Activated T-cell treated with anti-CD3 and anti-CD28 coated beads for 1 hour (primary cell): ENCODE measurements around the gene NDE1.

Experiments used
- DNase-seq: peaks from one replicate; pipeline ENCODE4 v3.0.0-alpha.2; 2020; ENCODE audit warnings: low read depth

The NDE1 gene

DNA sequence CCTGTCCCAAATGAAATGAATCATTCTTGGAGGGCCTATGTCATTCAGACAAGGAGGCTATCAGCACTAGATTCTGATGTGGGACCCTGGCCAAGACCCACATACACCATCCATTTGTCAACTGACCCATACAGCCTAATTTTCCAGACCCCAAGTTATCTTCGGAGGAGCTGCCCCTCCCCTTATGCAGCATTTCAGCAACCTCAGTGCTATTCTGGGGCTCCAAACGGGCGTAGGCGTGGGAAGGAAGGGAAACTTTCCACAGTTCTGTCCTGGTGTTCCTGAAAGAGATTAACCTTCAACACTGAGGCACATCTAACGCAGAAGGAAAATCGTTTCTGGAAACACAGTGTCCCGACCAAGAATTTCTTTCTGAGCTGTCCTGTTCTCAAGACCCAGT is 120.1 kb downstream of the NDE1 start:
- DNase-seq, result no peak

DNA sequence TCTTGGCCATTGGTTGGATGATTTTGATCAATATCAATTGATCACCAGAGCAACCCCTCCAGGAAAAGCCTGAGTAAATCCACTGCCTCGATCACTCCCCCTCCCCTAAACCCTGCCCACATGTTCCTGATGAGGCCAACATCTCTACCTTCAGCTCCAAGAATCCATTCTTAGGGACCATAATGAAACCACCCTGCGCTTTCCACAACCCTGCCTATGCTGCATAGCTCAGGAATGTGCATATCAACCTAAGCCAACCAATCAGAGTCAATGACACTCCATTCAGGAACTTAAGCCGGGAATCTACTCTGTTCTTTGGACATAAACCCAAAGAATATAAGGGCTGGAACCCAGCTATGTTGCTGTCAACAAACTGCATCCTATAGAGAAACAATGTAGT is 120.5 kb downstream of the NDE1 start:
- DNase-seq, result no peak

DNA sequence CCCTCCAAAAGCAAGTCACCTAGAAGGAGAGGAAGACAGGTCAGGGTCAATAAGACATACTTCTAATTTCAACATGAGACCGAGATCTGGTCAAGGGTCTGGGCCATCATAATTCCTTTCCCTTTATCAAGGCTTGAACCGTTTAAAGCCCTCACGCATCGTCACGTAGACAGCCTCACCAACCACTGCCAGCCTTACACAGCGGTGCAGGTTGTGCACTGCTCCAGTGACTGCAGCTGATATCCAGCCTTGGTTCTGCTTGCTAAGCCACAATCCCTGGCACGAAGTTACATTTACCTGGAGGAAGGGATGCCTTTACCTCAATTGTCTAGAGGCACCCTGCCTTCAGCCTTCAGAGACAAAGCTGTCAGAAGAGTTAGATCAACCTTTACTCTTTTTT is 121.6 kb downstream of the NDE1 start:
- DNase-seq, result no peak

DNA sequence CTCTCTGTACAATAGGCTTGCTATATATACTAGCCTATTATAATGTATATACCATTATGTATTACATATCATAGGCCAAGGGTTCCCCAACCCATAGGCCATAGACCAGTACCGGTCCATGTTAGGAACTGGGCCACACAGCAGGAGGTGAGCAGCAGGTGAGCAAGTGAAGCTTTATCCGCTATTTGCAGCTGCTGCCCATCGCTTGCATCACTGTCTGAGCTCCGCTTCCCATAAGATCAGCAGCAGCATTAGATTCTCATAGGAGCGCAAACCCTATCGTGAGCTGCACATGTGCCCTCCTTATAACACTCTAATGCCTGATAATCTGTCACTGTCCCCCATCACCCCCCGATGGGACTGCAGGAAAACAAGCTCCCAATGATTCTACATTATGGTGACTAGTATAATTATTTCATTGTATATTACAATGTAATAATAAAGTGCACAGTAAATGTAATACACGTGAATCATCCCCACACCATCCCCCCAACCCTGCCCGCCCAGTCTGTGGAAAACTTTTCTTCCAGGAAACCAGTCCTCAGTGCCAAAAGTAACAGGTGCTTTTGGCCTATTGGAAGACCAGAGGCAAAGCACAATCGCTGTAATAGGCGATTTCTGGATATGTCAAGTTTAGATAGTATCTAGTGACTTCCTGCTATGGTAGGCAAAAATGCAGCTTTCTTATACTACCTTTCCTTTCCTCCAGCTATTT is 122.7 kb downstream of the NDE1 start:
- no peak for DNase-seq

DNA sequence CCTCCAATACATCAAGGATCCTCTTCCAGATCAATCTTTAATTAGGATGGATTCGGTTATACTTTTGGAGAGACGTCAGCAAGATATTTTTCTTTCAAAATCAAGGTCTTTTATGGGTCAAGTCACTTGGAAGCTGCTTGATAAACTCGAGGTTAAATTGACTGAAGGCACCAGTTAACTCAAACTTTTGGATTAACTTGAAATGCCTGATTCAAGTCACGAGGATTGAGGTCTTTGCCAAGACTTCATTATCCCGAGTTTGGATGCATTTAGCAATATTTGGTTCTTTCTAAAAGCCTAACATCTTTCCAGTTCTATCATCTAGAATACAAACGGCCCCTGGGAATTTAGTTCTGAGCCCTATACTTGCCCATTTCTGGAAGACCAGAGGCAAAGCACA is 123.9 kb downstream of the NDE1 start:
- DNase-seq, result no peak

DNA sequence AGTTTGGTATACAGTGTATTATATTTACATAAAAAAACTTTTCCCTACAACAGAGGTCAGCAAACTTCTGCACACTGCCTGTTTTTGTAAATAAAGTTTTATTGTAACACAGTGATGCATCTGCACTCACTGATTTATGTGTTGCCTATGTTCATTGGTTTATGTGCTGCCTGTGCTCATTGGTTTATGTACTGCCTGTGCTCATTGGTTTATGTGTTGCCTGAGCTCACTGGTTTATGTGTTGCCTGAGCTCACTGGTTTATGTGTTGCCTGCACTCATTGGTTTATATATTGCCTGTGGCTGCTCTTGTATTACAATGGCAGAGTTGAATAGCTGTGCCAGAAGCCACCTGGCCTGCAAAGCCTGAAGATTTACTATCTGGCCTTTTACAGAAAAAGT is 125.2 kb downstream of the NDE1 start:
- no peak for DNase-seq

DNA sequence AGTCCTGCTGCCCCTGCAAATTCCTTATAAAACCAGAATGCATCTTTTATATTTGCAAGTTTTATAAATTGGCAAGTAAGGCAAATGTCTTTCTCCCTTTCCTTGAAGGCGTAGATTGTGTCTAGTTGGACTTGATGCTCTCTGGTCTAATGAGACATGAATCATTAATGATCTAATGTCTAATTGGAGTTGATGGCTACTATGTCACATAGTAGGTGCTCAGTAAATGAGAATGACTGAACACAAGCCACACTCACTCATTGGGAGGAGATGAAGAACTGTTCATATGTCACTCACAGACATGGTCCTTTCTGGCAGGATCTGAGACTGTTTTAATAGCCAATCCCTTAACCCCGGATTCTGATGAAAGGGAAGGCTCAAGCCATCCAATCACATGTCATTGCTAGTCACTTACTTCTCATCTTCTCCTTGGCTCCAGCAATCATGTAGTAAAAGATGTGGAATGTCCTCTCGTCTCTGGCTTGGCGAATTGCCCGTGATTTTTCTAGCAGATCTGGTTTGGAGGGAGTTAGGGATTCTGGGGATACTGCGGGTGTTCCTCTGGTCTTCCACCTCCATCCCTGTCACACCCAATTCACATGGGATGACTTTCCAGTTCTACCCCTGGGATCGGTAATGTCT is 125.7 kb downstream of the NDE1 start:
- DNase-seq, result no peak
